Panc1 (cell line): ENCODE measurements around the gene MAP3K13. TPM values are rescaled to one million over a fixed set of nuclear protein-coding genes. Genes with fewer than 3 reads are reported as not detected.

ENCODE experiments used
- ATAC-seq: fragments of 200-7000 bp; cut with Tn5 transposase; 2 replicates; pipeline ENCODE4 v1.9.1; 2020; ENCODE audit warnings: mild to moderate bottlenecking, moderate library complexity
- BruUV-seq: library from RNA; stranded (reverse); fragments of 400-500 nt; replicated peaks from 2 replicates; lab custom pipeline; 2021; lab: Mats Ljungman, UMichigan
- CTCF ChIA-PET: fragments of 300-600 bp; sonication (Branson Sonifier 250); formaldehyde crosslinking; loops from one replicate; lab custom pipeline; 2022; ENCODE audit warnings: antibody characterized with exemption; lab: Charles Lee
- POLR2A ChIA-PET: fragments of 300-600 bp; sonication (Branson Sonifier 250); formaldehyde crosslinking; loops from one replicate; lab custom pipeline; 2022; ENCODE audit warnings: antibody characterized with exemption; lab: Charles Lee
- DNase-seq: peaks from one replicate; pipeline ENCODE4 v3.0.0-alpha.2; 2010; ENCODE audit warnings: low read depth, low spot score
- H3K27ac ChIP-seq: 2 replicates; pipeline ENCODE4 v1.5.1; 2011; ENCODE audit warnings: mild to moderate bottlenecking, low read length, inconsistent platforms
- H3K27me3 ChIP-seq: fragments of 200-500 bp; sonication (Bioruptor generic); 2 replicates; pipeline ENCODE4 v1.6.0; 2014; ENCODE audit warnings: low read length, inconsistent platforms; ENCODE audit not compliant: control insufficient read depth, insufficient read depth
- H3K36me3 ChIP-seq: fragments of 200-500 bp; sonication (Bioruptor generic); 2 replicates; pipeline ENCODE4 v1.5.1; 2014; ENCODE audit warnings: inconsistent platforms, mild to moderate bottlenecking, low read length, moderate library complexity; ENCODE audit not compliant: control insufficient read depth, insufficient read depth
- H3K4me1 ChIP-seq: 2 replicates; pipeline ENCODE4 v1.5.1; 2011; ENCODE audit warnings: inconsistent platforms, mild to moderate bottlenecking, low read length, moderate library complexity; ENCODE audit not compliant: control insufficient read depth, insufficient read depth
- H3K4me3 ChIP-seq, 2 experiments: 2 replicates each; pipeline ENCODE4 v1.5.1; 2011 to 2012; ENCODE audit warnings: low read depth in 2 of 2, low read length in 2 of 2, mild to moderate bottlenecking in 2 of 2, inconsistent platforms in 1 of 2, moderate library complexity in 1 of 2
- H3K9me3 ChIP-seq: fragments of 200-500 bp; sonication (Bioruptor generic); 2 replicates; pipeline ENCODE4 v1.5.1; 2014; ENCODE audit warnings: low read depth, mild to moderate bottlenecking, inconsistent platforms, low read length, moderate library complexity; ENCODE audit not compliant: control insufficient read depth, insufficient read depth
- CTCF ChIP-seq: fragments of 450-650 bp; IDR thresholded peaks from 2 replicates; pipeline ENCODE4 v1.5.1; 2017; ENCODE audit warnings: mild to moderate bottlenecking
- REST ChIP-seq, 2 experiments: IDR thresholded peaks; 2 replicates each; pipeline ENCODE4 v1.6.1; 2011 to 2012; ENCODE audit warnings: low read depth in 2 of 2, control low read depth in 1 of 2, low read length in 1 of 2, mild to moderate bottlenecking in 1 of 2, moderate library complexity in 1 of 2; ENCODE audit not compliant: insufficient read depth in 1 of 2
- SIN3A ChIP-seq: IDR thresholded peaks from 2 replicates; pipeline ENCODE4 v1.6.1; 2012; ENCODE audit warnings: low read depth, mild to moderate bottlenecking, low read length, moderate library complexity, borderline replicate concordance; ENCODE audit not compliant: insufficient read depth
- TCF7L2 ChIP-seq: IDR thresholded peaks from 2 replicates; pipeline ENCODE4 v1.6.1; 2011; ENCODE audit warnings: mild to moderate bottlenecking, low read depth, low read length, inconsistent platforms
- in situ Hi-C: cut with HindIII; loops from 2 replicates; pipeline ENCODE4 v1.10.0; 2016; ENCODE audit warnings: low sequenced_read_pairs, low pct_unique_long_range_greater_than_20kb
- intact Hi-C: fragments of 100-400 bp; cut with micrococcal nuclease; formaldehyde crosslinking; loops from one replicate; pipeline ENCODE4 v1.10.0; 2022; ENCODE audit not compliant: unreplicated experiment
- total RNA-seq: library from RNA; stranded (reverse); gene quantifications from one replicate; pipeline ENCODE4 v1.2.1, GENCODE V29; 2021; ENCODE audit not compliant: unreplicated experiment

The MAP3K13 gene
- total RNA-seq, 1 experiment from 2014 or later: 26.6 TPM

- no peak for TF ChIP-seq TCF7L2
- TF ChIP-seq CTCF: no peak
- TF ChIP-seq REST (IDR thresholded peaks at IDR 0.05; ENCODE audit: insufficient read depth in 1 of 2, low read depth in 2 of 2, low read length in 1 of 2): no peak
- Histone ChIP-seq H3K27ac (no peak overlapping the region), H3K4me1 (no peaks in the 10 kb centered on the region), H3K9me3 (no peaks in the 10 kb centered on the region), H3K27me3 (no peaks in the 10 kb centered on the region), H3K4me3 (no peak overlapping the region), H3K36me3 (no peaks in the 10 kb centered on the region)
- in situ Hi-C loops (no loop called here), intact Hi-C loops (no loop called here)
- DNase-seq: no peak
- no peak for ATAC-seq
- POLR2A ChIA-PET: interaction anchor here (0.7 kb wide), 1 partner anchor 136 kb away, joined by 5 read pairs; no protein-coding TSS in a partner anchor
- CTCF ChIA-PET: no interaction called here
- BruUV-seq: no TSS peak
These were observed 123.5 kb downstream of the MAP3K13 start for GRCh38 chr3:185486394-185486793.

- H3K36me3 ChIP-seq: 0 out of 2 replicates have a peak, but pooled peaks cover 3% of the 10 kb centered on the region
- H3K4me3 ChIP-seq: no peak overlapping the region
- ChIA-PET POLR2A (no interaction called here), CTCF (no interaction called here)
- intact Hi-C loops (no loop called here), in situ Hi-C loops (no loop called here)
- TF ChIP-seq REST (IDR thresholded peaks at IDR 0.05; ENCODE audit: insufficient read depth in 1 of 2, low read depth in 2 of 2, low read length in 1 of 2) (no peak), SIN3A (no peak)
- H3K27me3 ChIP-seq: no peaks in the 10 kb centered on the region
- DNase-seq (no peak), ATAC-seq (no peak)
- no TSS peak for BruUV-seq
- H3K27ac ChIP-seq: no peak overlapping the region
- H3K9me3 ChIP-seq: no peaks in the 10 kb centered on the region
- H3K4me1 ChIP-seq: no peaks in the 10 kb centered on the region
These were observed 125.5 kb downstream of the MAP3K13 start for GRCh38 chr3:185488465-185488864.
